HFF-Myc (cell line): ENCODE results near the gene SLC7A5.
"Not testable (repeated sequence)": the region's sequence is repeated elsewhere in the genome, so short reads cannot be mapped to it uniquely, and the experiment has no call there.

Experiments
- DNase-seq: peaks from one replicate; pipeline ENCODE4 v3.0.0-alpha.2; 2011; ENCODE audit warnings: low read depth; ENCODE audit errors: extremely low read depth
- H3K4me3 ChIP-seq: replicated peaks from 2 replicates; pipeline ENCODE4 v1.5.1; 2011; ENCODE audit warnings: low read depth, mild to moderate bottlenecking, control low read depth, low read length
- TF ChIP-seq, protein P1 (sequence below): IDR thresholded peaks from 2 replicates; pipeline ENCODE4 v1.5.1; 2012; ENCODE audit warnings: mild to moderate bottlenecking, low read depth, low read length, control low read depth; ENCODE audit errors: missing control alignments

SLC7A5 gene

GRCh38 chr16:87819983-87820382 lies 49.3 kb downstream of the SLC7A5 start:
- TF ChIP-seq, protein P1, sequence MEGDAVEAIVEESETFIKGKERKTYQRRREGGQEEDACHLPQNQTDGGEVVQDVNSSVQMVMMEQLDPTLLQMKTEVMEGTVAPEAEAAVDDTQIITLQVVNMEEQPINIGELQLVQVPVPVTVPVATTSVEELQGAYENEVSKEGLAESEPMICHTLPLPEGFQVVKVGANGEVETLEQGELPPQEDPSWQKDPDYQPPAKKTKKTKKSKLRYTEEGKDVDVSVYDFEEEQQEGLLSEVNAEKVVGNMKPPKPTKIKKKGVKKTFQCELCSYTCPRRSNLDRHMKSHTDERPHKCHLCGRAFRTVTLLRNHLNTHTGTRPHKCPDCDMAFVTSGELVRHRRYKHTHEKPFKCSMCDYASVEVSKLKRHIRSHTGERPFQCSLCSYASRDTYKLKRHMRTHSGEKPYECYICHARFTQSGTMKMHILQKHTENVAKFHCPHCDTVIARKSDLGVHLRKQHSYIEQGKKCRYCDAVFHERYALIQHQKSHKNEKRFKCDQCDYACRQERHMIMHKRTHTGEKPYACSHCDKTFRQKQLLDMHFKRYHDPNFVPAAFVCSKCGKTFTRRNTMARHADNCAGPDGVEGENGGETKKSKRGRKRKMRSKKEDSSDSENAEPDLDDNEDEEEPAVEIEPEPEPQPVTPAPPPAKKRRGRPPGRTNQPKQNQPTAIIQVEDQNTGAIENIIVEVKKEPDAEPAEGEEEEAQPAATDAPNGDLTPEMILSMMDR, result no peak
- no peak for DNase-seq
- H3K4me3 ChIP-seq, result no peak overlapping the region

DNA sequence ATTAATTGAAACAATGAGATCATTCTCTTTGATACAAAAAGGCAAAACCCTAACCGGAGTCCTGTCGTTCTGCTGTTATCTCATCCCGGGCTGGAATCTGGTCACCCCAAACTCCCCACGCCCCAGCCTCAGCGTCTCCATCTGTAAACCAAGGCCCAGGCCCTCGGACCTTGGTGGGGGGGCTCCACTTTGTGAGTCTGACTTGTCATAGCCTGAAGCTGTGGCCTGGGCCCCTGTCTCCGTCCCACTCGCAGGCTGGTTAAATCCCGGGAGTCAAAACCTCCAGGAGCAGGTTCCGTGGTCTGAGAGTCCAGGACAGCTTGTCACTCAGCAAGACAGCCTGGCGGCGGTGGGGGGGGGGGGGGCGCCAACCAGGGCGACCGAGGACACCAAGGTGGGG lies 50.0 kb downstream of the SLC7A5 start:
- H3K4me3 ChIP-seq, result no peak overlapping the region
- TF ChIP-seq, protein P1, result no peak
- no peak for DNase-seq

DNA sequence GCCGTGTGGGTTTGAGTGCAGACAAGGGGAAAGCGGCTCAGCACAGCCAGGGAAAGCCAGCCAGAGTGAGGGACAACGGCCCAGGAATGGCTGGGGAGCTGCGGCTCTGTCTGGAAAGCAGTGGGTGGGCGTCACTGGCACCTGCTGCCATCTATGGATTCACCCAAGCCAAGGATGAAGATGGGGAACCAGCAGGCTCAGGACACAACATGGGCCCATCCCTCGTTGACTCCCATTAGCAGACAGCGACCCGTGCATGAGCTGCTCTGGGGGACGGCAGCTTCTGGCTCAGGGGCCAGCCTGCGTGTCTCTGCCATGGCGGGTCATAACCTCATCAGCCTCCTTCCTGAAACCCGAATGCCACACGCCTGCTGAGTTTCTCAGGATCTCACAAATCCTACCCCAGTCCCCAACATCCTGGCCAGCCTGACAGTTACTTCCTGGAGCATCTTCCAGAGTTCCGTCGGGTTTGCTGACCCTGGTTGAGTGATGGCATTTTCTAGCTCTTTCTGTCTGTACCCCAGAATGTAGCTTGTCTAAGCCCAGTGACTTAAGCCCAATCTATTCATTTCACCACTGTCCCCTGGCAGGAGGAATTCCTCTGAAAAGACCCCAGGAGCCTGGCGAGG lies 50.7 kb downstream of the SLC7A5 start:
- TF ChIP-seq, protein P1, result no peak
- DNase-seq, result no peak
- H3K4me3 ChIP-seq, result no peak overlapping the region

- no peak overlapping the region for H3K4me3 ChIP-seq
- no peak for DNase-seq
- TF ChIP-seq, protein P1, result no peak
These were observed 51.4 kb downstream of the SLC7A5 start for GRCh38 chr16:87817910-87818309.

DNA sequence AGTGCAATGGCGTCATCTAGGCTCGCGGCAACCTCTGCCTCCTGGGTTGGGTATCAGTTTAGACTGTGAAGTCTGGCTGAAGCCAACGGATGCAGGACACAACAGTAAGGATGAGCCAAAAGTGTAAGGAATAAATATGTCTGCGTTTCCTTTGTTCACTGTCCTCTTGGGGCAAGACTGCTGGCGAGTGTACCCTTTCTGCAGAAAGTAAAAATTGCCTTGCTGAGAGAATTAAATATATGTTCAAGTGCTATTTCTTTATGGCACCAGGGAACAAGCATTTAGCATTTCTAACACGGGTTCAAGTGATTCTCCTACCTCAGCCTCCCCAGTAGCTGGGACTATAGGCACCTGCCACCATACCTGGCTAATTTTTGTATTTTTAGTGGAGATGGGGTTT lies 51.9 kb downstream of the SLC7A5 start:
- not testable (repeated sequence) for DNase-seq, H3K4me3 ChIP-seq

DNA sequence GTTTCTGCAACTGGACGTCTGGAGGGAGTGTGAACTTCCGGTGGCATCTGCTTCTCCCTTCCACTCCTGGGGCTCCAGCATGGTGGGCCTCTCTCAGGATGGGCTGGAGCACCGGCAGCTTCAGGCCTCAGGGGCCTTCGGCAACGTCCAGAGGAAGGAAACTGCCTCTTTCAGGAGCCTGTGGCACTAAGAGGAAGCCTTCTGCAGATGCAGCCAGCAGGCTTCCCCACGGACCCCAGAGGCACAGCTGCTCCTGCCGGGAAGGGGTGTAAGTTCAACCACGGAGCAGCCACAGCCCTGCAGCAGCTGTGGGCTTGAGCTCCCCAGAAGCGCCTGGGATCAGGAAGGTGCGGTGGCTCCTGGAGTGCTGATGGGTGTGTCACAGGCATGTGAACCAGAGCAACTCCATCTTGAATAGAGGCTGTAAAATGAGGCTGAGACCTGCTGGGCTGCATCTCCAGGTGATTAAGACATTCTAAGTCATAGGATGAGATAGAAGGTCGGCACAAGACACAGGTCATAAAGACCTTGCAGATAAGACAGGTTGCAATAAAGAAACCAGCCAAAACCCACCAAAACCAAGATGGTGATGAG lies 52.7 kb downstream of the SLC7A5 start:
- no peak overlapping the region for H3K4me3 ChIP-seq
- TF ChIP-seq, protein P1, result no peak
- DNase-seq, result no peak

GRCh38 chr16:87815567-87815966 lies 53.7 kb downstream of the SLC7A5 start:
- H3K4me3 ChIP-seq, result no peak overlapping the region
- TF ChIP-seq, protein P1, result no peak
- DNase-seq, result no peak
